Activated effector memory CD4-positive, alpha-beta T cell treated with Interleukin-2 at 50 U/mL for 16 hours (primary cell): ENCODE results near the gene NUDT15.
"Not testable (repeated sequence)": the region's sequence is repeated elsewhere in the genome, so short reads cannot be mapped to it uniquely, and the experiment has no call there.

Experiments used
- DNase-seq: peaks from one replicate; pipeline ENCODE4 v3.0.0-alpha.2; 2020

NUDT15 gene

GRCh38 chr13:48037346-48038173, at the start of gene NUDT15:
Gene NUDT15 (plus strand): TSS chr13:48037726. CDS start chr13:48037747, 21 bp downstream.
- DNase-seq: peak; percentile 94

GRCh38 chr13:47990427-47990826, 47.1 kb upstream of the NUDT15 start:
- no peak for DNase-seq

DNA sequence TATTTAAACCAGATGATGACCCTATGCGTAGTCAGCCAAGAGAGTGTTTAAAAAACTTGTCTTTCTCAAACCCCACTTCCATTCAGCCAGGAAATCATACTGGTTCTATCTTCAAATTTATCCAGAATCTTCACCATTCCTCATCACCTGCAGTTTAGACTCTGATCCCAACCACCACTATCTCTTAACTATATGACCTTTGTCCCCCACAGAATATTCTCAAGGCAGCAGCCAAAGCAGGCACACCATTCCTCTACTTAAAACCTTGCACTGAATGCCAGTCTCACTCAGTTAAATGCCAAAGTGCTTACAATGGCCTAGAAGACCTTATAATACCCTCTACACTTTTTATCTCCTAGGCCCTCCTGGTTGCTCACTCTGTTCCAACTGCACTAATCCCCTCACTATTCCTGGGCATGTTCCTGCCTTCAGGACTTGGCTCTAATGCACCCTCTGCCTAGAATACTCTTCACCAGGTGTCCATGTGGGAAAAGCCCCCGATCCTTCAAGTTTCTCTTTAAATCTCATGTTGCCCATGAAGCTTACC, 46.5 kb upstream of the NUDT15 start:
- DNase-seq: no peak

DNA sequence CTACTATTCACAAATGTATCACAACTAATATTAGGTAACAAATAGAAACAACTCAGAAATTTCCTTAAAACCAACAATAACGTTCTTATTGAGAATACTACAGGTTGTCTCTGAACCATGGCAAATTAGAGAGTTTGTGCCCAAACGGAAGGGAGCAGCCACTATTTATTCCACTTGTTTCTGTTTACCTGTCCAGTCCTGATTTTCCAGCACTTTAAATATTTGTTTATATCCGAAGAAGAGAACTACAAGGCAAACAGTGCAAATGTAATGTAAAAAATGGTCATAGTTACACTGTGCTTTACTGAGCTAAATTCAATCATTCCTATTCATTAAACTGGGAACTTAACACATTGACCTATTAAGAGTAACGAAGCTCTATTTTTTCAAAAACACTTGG, 45.7 kb upstream of the NUDT15 start:
- no peak for DNase-seq

- no peak for DNase-seq
These were observed 40.1 kb upstream of the NUDT15 start for GRCh38 chr13:47997384-47997783.

GRCh38 chr13:47999973-48000372, 37.6 kb upstream of the NUDT15 start:
- no peak for DNase-seq

DNA sequence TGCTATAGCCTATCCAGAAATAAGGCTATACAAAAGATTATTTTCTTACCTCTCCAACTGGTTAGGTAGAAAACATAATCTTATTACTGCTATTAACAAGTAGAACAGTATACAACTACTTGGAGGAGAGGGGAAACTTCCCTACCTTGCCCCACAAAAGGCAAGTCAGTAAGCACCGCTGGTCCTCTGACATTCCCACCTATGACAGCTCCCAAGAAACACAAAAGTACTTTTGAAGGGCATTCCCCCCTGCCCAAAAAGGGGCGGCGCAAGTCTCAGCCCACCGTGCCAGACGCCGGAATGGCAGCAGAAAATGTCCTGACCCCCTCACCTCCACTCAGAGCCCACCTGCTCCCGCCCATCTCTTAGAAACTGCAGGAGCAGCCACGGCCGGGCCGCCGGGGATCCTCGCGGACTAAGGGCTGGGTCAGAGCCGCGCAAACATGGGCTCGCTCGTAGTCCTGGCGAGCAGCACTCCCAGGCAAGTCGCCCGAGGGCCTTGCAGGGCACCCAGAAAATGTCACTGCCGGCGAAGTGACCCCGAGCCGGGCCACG, 36.9 kb upstream of the NUDT15 start:
- no peak for DNase-seq

GRCh38 chr13:48001114-48001881, 36.2 kb upstream of the NUDT15 start, which contains the start of gene SUCLA2:
Gene SUCLA2 (minus strand): TSS chr13:48001273. CDS start chr13:48001269, 4 bp downstream.
- DNase-seq: peak; percentile 83

GRCh38 chr13:48001999-48002398, 35.5 kb upstream of the NUDT15 start:
- DNase-seq: not testable (repeated sequence)

DNA sequence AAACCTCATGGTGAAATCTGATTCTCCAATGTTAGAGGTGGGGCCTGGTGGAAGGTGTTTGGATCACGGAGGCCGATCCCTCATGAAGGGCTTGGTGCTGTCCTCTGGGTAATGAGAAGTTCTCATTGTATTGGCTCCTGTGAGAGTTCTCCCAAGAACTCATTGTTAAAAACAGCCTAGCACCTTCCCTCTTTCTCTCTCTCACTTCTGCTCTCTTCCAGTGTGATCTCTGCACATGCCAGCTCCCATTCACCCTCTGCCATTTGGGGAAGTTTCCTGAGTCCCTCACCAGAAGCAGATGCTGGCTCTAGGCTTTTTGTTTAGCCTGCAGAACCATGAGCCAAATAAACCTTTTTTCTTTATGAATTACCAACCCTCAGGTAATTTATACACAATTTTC, 33.3 kb upstream of the NUDT15 start:
- no peak for DNase-seq

GRCh38 chr13:48006396-48006795, 31.1 kb upstream of the NUDT15 start:
- no peak for DNase-seq

DNA sequence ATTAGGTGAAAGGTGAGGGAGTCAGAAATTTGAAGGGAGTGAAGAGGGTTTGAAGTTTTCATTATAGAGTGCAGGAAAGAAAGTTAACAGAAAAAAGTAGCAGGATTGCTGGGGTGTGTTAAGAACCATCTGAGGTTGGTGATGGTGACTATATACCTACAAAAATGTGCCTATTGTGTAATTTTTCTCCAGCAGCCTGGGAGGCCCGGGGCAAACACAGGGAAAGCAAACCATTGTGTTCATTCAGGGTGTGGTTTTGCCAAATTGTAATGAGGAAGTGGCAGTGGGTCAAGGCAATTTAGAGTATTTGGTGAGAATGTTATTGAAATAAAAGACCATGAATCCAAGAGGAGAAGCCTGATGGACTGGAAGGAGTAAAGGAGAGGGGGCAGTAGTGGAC, 28.2 kb upstream of the NUDT15 start:
- no peak for DNase-seq

GRCh38 chr13:48010698-48011097, 26.8 kb upstream of the NUDT15 start:
- DNase-seq: no peak

GRCh38 chr13:48012668-48013067, 24.9 kb upstream of the NUDT15 start:
- DNase-seq: no peak

- no peak for DNase-seq
These were observed 23.2 kb upstream of the NUDT15 start for GRCh38 chr13:48014359-48014758.

DNA sequence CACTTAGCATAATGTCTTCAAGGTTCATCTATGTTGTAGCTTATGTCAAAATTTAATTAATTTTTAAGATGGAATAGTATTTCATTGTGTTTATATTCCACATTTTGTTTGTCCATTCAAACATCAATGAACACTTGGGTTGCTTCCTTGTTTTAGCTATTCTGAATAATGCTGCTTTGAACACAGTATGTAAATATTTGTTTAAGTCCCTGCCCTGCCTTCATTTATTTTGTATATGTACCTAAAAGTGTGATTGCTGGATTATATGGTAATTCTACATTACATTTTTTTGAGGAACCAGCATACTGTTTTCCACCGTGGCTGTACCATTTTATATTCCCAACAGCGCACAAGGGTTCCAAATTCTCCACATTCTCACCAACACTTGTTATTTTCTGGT, 18.9 kb upstream of the NUDT15 start:
- DNase-seq: no peak

GRCh38 chr13:48019796-48020195, 17.7 kb upstream of the NUDT15 start:
- no peak for DNase-seq

GRCh38 chr13:48028066-48028465, 9.5 kb upstream of the NUDT15 start:
- no peak for DNase-seq

- no peak for DNase-seq
These were observed 7.7 kb upstream of the NUDT15 start for GRCh38 chr13:48029859-48030258.

GRCh38 chr13:48038761-48039160, 1.2 kb downstream of the NUDT15 start:
- DNase-seq: no peak

DNA sequence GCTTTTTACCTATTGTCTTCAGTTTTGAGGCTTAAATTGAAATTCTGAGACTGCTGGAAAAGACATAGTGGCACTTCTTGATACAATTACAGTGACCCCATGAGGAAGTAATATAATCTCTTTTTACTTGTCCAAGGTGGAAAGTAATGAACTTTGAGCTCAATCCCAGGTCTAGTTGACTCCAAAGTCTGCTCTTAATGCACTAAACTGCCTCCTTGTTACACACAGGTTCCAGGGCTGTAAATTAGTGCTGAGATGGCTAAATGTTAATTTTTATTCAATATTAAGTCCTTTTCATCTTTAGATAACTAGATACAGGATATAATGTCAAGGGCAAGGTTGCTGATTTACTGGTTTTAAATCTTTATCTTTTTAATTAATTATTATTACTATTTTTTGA, 2.5 kb downstream of the NUDT15 start:
- DNase-seq: no peak

DNA sequence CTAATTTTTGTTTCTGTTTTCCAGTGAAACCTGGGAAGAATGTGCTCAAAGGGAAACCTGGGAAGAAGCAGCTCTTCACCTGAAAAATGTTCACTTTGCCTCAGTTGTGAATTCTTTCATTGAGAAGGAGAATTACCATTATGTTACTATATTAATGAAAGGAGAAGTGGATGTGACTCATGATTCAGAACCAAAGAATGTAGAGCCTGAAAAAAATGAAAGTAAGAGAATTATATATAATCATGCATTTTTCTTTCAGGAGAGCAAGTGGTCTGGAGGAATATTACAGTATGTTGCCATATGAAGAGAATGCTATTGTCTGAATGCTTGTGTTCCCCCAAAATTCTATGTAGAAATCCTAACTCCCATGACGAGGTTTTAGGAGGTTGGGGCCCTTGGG, 3.4 kb downstream of the NUDT15 start:
- DNase-seq: no peak

DNA sequence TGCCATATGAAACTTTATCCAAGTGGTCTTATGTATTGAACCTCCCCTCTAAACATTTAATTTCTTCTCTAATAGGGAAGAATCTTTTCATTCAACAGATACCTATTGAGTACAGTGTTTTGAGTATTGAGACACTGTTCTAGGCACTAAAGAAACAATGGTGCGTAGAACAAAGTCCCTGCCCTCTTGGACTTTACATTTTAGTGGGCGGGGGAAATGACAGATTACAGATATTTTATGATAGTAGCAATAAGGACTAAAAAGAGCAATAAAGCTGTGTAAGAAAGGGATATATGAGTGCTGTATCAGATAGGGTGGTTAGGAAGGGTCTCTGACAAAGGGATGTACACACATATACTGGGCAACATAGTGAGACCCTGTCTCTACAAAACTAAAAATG, 5.4 kb downstream of the NUDT15 start:
- DNase-seq: no peak
